Hematopoietic multipotent progenitor cell treated with erythropoietin and hydrocortisone succinate and interleukin-3 and kit ligand, for 17 days (in vitro differentiated cells): Measurements from ENCODE around the gene LBP.
"Not testable (repeated sequence)": the region's sequence is repeated elsewhere in the genome, so short reads cannot be mapped to it uniquely, and the experiment has no call there.

ENCODE experiments used
- DNase-seq: peaks from one replicate; pipeline ENCODE4 v3.0.0-alpha.2; 2015; ENCODE audit warnings: low spot score

The LBP gene

DNA sequence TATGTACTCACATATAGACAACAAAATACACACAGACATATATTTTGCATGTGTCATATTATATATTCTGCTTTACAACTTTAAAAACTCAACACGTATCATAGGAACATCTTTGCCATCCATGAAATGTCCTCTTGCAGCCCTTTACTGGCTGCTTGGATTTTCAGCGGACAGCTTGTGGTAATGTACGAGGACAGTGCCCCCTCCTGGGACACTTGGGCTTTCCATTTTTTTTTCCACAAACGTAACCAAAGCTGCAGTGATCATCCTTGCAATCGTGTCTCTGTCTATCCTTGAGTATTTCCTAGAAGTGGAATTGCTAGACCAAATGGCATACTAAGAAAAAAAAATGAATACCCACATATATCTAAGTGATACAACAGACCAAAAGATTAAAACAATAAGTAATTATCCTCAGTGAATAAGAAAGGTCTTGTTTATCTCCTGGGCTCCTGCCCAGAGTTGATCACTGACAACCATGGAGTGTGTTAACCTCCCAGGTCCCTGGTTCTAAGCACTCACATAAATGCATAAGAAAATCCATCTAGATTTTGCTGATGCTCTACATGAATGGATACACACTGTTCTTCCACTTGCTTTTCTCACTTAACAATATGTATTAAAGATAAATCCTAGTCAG lies 24.2 kb upstream of the LBP start:
- no peak for DNase-seq

DNA sequence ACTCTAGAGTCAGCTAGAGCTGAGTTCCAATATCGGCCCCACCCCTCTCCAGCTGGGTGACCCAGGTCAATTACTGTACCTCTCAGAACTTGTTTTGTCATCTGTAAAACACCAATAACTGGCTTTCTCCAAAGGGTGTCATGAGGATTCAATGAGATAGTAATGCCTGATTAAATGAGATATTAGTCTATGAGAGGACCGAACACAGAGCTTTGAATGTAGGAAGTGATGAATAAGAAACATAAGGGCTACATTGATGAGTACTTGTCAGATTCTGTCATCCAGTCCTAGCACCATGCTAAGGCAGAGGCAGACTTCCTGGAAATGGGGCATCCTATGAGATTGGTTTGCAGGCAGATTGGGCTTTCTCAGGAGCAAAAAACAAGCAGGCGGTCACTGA lies 22.1 kb upstream of the LBP start:
- DNase-seq, result no peak

GRCh38 chr20:38325167-38325566 lies 21.1 kb upstream of the LBP start:
- DNase-seq, result no peak

DNA sequence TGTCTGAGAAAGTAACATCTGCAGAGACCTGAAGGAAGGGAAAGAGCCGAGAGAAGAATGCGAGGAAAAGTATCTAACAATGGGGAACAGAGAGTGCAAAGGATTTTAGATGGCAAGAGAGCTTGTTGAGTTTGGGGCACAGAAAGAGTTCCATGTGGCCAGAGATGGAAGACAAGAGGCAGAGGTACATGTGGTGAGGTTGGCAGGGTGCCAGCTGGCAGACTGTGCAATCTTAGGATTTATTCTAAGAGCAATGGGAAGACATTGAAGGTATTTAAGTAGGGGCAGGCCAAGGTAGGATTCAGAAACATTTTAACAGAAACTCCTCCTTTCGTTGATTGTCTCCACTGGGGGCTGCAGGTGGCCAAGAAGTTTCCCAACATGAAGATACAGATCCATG lies 20.4 kb upstream of the LBP start:
- no peak for DNase-seq

DNA sequence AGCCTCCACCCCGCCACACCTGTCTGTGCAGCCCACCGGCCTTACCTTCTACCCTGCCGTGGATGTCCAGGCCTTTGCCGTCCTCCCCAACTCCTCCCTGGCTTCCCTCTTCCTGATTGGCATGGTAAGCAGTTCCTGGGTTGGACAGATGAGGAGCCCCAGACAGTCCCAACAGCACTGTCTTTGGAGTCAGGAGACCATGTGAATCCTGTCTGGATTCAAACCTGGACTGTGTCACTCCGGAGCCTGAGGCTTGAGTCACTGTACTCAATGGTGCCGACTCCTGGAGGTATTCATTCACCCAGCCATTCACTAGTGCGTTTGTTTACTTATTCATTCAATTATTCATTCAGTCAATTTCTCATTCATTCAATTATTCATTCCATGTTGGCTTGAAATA lies 20.0 kb upstream of the LBP start:
- no peak for DNase-seq

GRCh38 chr20:38330638-38331037 lies 15.6 kb upstream of the LBP start:
- DNase-seq, result no peak

DNA sequence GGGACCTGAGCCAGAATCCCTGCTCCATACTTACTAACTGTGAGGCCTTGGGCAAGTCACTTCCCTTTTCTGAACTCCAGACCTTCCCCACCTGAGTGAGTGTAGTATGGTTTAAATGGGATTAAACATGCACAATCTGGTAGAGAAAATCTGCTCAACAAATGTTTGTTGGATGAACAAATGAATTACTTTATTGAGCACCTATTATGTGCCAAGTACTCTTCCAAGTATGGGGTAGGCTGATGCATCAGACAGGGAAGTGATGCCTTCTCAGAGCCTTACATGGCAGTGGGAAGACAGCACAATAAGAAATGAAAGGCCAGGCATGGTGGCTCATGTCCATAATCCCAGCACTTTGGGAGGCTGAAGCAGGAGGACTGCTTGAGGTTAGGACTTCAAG lies 15.0 kb upstream of the LBP start:
- no peak for DNase-seq

DNA sequence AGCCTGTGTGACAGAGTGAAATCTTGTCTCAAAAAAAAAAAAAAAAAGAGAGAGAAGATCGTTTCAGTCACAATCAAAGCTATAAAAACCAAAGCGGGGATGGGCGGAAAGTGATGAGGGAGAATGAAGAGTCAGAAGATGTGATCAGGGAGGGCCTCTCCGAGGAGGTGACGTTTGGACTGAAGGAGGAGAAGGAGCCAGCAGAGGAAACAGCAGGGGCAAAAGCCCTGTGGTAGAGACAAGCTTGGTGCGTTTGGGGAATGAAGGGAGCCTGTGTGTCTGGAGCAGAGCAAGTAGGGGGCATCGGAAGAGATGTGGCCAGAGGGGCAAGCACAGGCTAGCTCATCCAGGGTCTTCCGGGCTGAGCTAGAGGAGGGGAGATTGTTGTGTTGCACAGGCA lies 14.5 kb upstream of the LBP start:
- no peak for DNase-seq

DNA sequence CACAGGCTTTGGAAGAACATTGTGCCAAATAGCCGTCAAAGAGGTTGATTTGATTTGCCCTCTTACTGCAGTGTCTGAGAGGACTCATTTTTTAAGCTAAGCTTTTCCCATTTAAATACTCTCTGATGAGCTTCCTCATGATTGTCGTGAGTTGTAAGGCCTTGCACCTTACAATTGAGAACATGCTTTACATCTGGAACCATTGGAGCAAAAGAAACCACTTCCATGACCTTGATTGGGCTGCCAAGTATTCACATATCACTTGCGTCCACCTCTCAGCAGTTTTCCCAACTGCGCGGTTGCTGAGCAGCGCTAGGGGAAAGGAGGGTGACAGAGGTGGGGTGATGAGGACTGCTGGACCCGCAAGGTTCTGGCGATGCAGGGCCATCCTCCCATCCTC lies 12.3 kb upstream of the LBP start:
- no peak for DNase-seq

DNA sequence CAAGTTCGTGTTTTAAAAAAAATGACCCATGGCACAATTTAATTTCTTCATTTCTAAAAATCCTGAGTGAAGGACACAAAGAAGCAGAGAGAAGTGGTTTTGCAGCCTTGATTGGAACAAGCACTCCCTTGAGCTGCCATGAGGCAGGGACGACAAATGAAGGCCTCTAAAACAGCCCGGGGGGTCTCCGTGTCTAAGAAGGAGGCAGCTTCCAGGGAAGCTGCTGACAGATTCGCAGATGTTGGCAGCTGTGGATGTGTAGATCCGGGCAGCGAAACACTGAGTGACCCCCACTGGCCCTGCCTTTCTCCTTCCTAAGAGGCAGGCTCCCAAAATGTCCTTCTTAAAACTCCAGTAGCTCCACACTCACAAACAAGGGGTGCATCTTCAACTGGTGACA lies 9.6 kb upstream of the LBP start:
- no peak for DNase-seq

DNA sequence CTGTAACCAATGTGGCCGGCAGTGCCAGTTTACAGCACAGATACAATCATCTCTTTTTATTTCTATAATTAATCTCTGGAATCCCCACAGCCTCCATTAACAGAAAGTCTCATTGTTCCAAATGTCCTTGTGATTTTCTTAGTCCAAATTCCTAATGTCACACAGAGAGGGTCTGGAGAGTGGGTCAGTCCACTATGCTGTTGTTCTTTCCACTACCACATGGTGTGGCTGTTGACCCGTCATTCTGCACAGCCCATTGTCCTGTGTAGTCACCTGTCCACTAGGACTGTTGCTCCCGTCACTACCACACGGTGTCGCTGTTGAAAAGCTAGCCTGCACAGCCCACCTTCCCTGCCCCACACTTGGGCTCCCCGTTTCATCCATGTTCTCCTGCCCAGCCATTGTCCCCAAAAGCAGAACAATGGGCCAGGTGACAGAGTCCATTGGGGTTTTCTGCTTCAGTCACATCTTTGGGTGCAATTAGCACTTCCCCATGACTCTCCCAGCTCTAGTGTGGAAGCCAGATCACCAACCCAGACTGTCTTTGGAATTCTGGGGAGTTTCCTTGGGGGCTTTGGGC lies 8.6 kb upstream of the LBP start:
- peak; percentile 34 for DNase-seq

GRCh38 chr20:38338849-38339520 lies 7.3 kb upstream of the LBP start:
- no peak for DNase-seq

DNA sequence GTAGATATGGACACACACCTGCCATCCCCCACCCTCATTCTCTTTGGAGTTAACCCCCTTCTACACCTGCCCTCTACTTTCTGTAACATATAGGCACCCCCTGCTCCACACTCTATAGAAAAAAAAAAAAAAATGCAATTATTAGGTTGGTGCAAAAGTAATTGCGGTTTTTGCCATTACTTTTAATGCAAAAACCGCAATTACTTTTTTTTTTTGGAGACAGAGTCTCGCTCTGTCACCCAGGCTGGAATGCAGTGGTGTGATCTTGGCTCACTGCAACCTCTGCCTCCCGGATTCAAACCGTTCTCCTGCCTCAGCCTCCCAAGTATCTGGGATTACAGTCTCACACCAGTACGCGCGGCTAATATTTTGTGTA lies 6.8 kb upstream of the LBP start:
- not testable (repeated sequence) for DNase-seq

DNA sequence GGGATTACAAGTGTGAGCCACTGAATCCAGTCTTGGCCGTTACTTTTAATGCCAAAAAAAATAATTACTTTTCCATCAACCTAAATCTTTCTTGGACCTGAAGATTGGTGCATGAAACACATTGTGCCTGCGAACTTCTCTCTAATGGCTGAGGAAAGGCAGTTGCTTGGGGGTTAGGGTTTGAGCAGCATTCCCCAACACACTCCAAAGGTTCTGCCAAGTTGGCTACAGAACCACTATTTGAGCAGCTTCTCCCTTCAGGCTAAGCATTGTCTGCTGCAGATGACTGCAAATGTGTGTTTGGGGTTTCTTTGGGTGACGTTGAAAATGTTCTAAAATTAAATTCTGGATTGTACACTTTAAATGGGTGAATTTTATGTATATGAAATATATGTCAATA lies 6.3 kb upstream of the LBP start:
- DNase-seq, result no peak

- DNase-seq, result no peak
These were observed 5.6 kb upstream of the LBP start for GRCh38 chr20:38340693-38341092.

DNA sequence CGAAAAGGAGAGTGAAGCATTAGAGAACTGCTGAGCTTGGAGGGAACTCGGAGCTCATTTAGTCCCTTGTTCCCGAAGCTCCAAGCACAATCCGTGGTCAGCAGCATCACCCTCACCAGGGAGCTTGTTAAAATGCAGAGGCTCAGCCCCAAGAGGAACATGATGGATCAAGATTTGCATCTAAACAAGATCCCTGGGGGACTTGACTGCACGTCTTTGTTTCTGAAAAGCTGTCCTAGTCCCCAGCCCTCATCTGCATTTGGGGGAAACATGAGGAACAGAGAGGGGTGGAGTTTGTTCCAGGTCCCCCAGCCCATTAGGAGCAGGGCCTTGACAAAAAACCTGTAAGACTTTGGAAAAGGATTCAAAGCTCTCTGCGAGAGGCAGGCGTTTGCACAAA lies 4.1 kb upstream of the LBP start:
- no peak for DNase-seq

DNA sequence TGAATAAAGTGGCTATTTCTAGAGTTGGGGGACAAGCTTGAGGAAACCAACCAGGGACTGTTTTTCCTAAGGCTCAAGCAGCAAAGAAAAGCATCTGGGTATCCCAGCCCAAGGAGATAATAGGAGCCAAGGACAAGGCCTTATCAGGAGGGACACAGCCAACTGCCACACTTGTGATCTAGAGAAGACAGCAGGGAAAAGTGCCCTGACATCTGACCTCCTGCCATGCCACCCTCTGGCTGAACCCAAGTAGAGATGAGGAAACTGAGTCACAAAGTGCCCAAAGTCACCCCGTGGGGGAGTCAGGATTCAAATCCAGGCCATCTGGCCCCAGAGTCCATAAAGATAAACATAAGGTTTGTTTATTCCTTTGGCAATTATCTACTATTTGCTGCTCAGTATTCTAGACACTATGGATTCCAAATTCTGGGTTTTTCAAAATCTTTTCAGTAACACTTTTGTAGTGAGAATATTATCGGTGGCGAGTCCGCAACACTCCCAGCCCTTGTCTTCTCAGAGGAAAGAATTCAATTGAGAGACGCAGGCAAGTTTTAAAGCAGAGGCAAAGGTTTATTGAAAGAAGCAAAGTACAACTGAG lies 3.5 kb upstream of the LBP start:
- DNase-seq, result no peak

- no peak for DNase-seq
These were observed 2.8 kb upstream of the LBP start for GRCh38 chr20:38343311-38344106.

DNA sequence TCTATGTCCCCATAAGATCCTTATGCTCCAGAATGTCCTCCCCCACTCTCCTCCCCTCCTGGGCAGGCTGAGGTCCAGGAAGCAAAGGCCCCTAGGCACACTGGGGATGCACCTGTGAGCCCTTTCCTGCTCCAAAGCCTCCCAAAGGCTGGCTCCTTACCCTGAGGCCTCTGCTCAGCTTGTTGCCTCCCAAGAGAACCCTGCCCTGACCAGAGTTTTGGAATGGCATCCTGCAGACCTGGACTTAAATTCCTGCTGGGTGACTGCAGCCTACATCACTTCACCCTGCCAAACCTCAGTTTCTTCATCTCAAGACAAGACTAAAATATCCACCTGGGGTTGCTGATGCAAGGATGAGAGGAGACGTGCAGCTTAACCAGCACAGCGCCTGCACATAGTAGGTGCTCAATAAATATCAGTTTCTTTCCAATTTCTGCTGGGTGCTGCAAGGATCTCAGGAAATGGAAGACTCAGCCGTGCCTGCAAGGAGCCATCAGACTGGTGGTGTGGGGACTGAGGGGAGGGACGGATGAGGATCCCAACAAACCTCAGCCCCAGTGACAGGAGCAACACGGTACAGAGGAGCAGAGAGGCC lies 2.1 kb upstream of the LBP start:
- no peak for DNase-seq

- no peak for DNase-seq
These were observed 639 bp upstream of the LBP start for GRCh38 chr20:38345643-38346042.

GRCh38 chr20:38346741-38347140 lies 459 bp downstream of the LBP start:
- no peak for DNase-seq

DNA sequence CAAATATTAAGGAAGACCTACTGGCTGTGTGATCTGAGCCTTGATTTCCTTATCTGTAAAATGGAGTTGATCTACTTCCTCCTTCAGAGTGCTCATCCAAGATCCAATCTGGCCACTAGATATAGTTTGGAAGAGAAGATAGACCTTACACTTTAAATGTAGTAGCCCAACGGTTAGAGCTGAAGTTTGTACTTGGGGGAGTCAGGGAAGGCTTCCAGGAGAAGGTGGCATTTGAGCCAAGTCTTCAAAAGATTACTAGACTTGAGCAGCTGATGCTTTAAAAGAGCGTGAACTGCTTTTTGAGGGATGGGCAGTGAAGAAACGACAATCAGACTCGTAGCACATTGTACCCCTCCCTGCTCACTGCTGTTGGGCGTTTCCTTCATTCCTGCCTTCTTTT lies 3.6 kb downstream of the LBP start:
- no peak for DNase-seq
